Activated CD8-positive, alpha-beta memory T cell treated with anti-CD3 and anti-CD28 coated beads for 4 hours (primary cell): ENCODE results near the gene PIK3CA.
"Not testable (repeated sequence)": the region's sequence is repeated elsewhere in the genome, so short reads cannot be mapped to it uniquely, and the experiment has no call there.

Experiments
- DNase-seq, 2 donors: peaks; one replicate each; pipeline ENCODE4 v3.0.0-alpha.2; 2020; ENCODE audit warnings: low read depth in 2 of 2

The PIK3CA gene

GRCh38 chr3:179263134-179263533 lies 115.0 kb downstream of the PIK3CA start:
- no peak for DNase-seq

GRCh38 chr3:179264449-179264848 lies 116.3 kb downstream of the PIK3CA start:
- no peak for DNase-seq

GRCh38 chr3:179265092-179265491 lies 116.9 kb downstream of the PIK3CA start:
- no peak for DNase-seq

GRCh38 chr3:179265875-179266274 lies 117.7 kb downstream of the PIK3CA start:
- DNase-seq, result no peak

GRCh38 chr3:179266701-179267211 lies 118.6 kb downstream of the PIK3CA start:
- DNase-seq, result no peak

- DNase-seq, result no peak
Measured at GRCh38 chr3:179268400-179269051, 120.4 kb downstream of the PIK3CA start.

GRCh38 chr3:179269152-179269707 lies 121.1 kb downstream of the PIK3CA start:
- no peak for DNase-seq

- no peak for DNase-seq
Measured at GRCh38 chr3:179272385-179272784, 124.2 kb downstream of the PIK3CA start.

GRCh38 chr3:179274434-179274833 lies 126.3 kb downstream of the PIK3CA start:
- DNase-seq, result not testable (repeated sequence)

GRCh38 chr3:179276001-179276400 lies 127.8 kb downstream of the PIK3CA start:
- no peak for DNase-seq

GRCh38 chr3:179276743-179277142 lies 128.6 kb downstream of the PIK3CA start:
- no peak for DNase-seq

- no peak for DNase-seq
Measured at GRCh38 chr3:179278151-179278550, 130.0 kb downstream of the PIK3CA start.

GRCh38 chr3:179278932-179279693 lies 131.0 kb downstream of the PIK3CA start:
- DNase-seq, result no peak

GRCh38 chr3:179279837-179280236 lies 131.7 kb downstream of the PIK3CA start:
- no peak for DNase-seq

GRCh38 chr3:179281825-179282224 lies 133.7 kb downstream of the PIK3CA start:
- no peak for DNase-seq

GRCh38 chr3:179286331-179286730 lies 138.2 kb downstream of the PIK3CA start:
- no peak for DNase-seq

GRCh38 chr3:179288845-179289244 lies 140.7 kb downstream of the PIK3CA start:
- DNase-seq, result no peak

GRCh38 chr3:179289295-179289694 lies 141.1 kb downstream of the PIK3CA start:
- no peak for DNase-seq
